ENCODE data around the gene IL18BP. TPM values are rescaled to one million over a fixed set of nuclear protein-coding genes. Genes with fewer than 3 reads are reported as not detected.

IL18BP gene
- total and polyA plus RNA-seq, 9 of the 15 experiments (the other 6 are each of a cell fraction or from before 2014, with no cell fraction given) = 0.34 to 9.4 (median 3.2) TPM

DNA sequence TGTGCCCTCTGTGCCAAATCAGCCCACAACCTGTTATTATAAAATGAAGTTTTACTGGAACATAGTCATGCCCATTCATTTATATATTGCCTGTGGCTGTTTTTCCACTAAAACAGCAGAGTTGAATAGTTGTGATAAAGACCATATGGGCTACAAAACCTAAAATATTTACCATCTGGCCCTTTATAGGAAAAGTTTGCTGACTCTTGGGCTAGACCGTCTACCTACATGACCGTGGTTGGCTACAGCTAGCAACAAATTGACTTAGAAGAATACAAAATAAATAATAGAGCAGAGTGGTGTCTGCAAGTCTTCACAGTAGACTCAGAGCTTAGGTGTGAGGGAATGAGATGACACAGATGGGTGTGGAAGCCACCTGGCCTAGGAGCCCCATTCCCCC lies 11.2 kb upstream of the IL18BP start:
- 50% methylated on average over 2 of the region's 2 CpGs for WGBS (ENCODE audit: insufficient coverage, low coverage, missing lambda C conversion rate)
- ChIA-PET POLR2A (interaction anchor here (0.6 kb wide), 1 partner anchor 313 kb away, joined by 3 read pairs; no protein-coding TSS in a partner anchor), CTCF (ENCODE audit: low intra/inter-chr PET ratio) (no interaction called here)
- no peak for TF ChIP-seq EHMT2 (IDR thresholded peaks at IDR 0.05)
- TF ChIP-seq ZZZ3 (IDR thresholded peaks at IDR 0.05) = no peak
- TF ChIP-seq, protein P1, sequence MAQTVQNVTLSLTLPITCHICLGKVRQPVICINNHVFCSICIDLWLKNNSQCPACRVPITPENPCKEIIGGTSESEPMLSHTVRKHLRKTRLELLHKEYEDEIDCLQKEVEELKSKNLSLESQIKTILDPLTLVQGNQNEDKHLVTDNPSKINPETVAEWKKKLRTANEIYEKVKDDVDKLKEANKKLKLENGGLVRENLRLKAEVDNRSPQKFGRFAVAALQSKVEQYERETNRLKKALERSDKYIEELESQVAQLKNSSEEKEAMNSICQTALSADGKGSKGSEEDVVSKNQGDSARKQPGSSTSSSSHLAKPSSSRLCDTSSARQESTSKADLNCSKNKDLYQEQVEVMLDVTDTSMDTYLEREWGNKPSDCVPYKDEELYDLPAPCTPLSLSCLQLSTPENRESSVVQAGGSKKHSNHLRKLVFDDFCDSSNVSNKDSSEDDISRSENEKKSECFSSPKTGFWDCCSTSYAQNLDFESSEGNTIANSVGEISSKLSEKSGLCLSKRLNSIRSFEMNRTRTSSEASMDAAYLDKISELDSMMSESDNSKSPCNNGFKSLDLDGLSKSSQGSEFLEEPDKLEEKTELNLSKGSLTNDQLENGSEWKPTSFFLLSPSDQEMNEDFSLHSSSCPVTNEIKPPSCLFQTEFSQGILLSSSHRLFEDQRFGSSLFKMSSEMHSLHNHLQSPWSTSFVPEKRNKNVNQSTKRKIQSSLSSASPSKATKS (CRISPR knock-in tag; IDR thresholded peaks at IDR 0.05) = no peak
- TF ChIP-seq ZNF431 (CRISPR knock-in tag; IDR thresholded peaks at IDR 0.05) = no peak
- no peak for TF ChIP-seq KLF1 (tag; IDR thresholded peaks at IDR 0.05)
- no peak for TF ChIP-seq ZBTB17 (CRISPR knock-in tag; IDR thresholded peaks at IDR 0.05)
- no peak for TF ChIP-seq ARID4B (CRISPR knock-in tag; IDR thresholded peaks at IDR 0.05)
- intact Hi-C loops (cut with micrococcal nuclease) = no loop called here
- no TSS peak for BruUV-seq (replicated peaks)
- H3K9me3 ChIP-seq (replicated peaks; ENCODE audit: control insufficient read depth, insufficient read depth, low read depth, low read length) = no peaks in the 10 kb centered on the region
- H3K4me2 ChIP-seq (ENCODE audit: insufficient read depth, low read length) = no peak overlapping the region
- DNase-seq (ENCODE audit: extremely low read depth in 1 of 4, low spot score in 3 of 4) = no peak
- no peak overlapping the region for H3K9ac ChIP-seq (ENCODE audit: insufficient read depth in 1 of 2, low read depth in 2 of 2, low read length in 2 of 2)
- no peaks in the 10 kb centered on the region for H3K27me3 ChIP-seq (ENCODE audit: control insufficient read depth in 2 of 2, insufficient read depth in 2 of 2, low read length in 2 of 2)
- H3K36me3 ChIP-seq (ENCODE audit: control insufficient read depth, insufficient read depth, low read length) = peaks cover 61% of the 10 kb centered on the region
- H4K20me1 ChIP-seq (replicated peaks; ENCODE audit: control insufficient read depth, insufficient read depth, low read length) = no peaks in the 10 kb centered on the region
- H3K4me1 ChIP-seq (replicated peaks in 1 of 2; ENCODE audit: control insufficient read depth in 2 of 2, insufficient read depth in 2 of 2, low read length in 2 of 2) = no peaks in the 10 kb centered on the region
- no peak overlapping the region for H3K27ac ChIP-seq (ENCODE audit: extremely low read depth, low read depth, low read length)
- H3K4me3 ChIP-seq = no peak overlapping the region
- H2AFZ ChIP-seq (ENCODE audit: low read depth, low read length) = no peak overlapping the region
- H3K9me1 ChIP-seq (ENCODE audit: control insufficient read depth, insufficient read depth, low read length) = no peaks in the 10 kb centered on the region
- FAIRE-seq = no peak
- no peaks in the 10 kb centered on the region for H3K79me2 ChIP-seq (ENCODE audit: control insufficient read depth, insufficient read depth, low read length)
- ATAC-seq = no peak
- in situ Hi-C loops (cut with MboI) = no loop called here
